Large intestine (tissue), 3 donors: Measurements from ENCODE around the gene TMEM238L. TPM values are rescaled to one million over a fixed set of nuclear protein-coding genes. Genes with fewer than 3 reads are reported as not detected.
A peak's percentile ranks its signal among the peaks of the same experiment; 100 is the strongest.

Experiments used
- DNase-seq, 2 donors: peaks; one replicate each; pipeline versions ENCODE4 v3.0.0 to v3.0.0-alpha.2; 2013
- H3K27ac ChIP-seq: one replicate; pipeline ENCODE4 v1.5.1; 2013; ENCODE audit warnings: low read length
- H3K27me3 ChIP-seq: 2 replicates; pipeline ENCODE4 v1.6.1; 2013; ENCODE audit warnings: low read length; ENCODE audit not compliant: control insufficient read depth, insufficient read depth
- H3K36me3 ChIP-seq: 2 replicates; pipeline ENCODE4 v1.6.1; 2013; ENCODE audit warnings: low read length; ENCODE audit not compliant: control insufficient read depth, insufficient read depth
- H3K4me1 ChIP-seq: one replicate; pipeline ENCODE4 v1.6.1; 2013; ENCODE audit warnings: low read length; ENCODE audit not compliant: control insufficient read depth, insufficient read depth
- H3K4me3 ChIP-seq: one replicate; pipeline ENCODE4 v1.5.1; 2013; ENCODE audit warnings: low read length
- H3K9me3 ChIP-seq: one replicate; pipeline ENCODE4 v1.6.1; 2013; ENCODE audit warnings: mild to moderate bottlenecking, low read depth, low read length, moderate library complexity; ENCODE audit not compliant: control insufficient read depth
- WGBS: methylation state at CpG from one replicate; pipeline ENCODE4 v1.1.5; 2013; ENCODE audit warnings: low lambda C conversion rate; ENCODE audit not compliant: insufficient coverage; 5-methylcytosine and 5-hydroxymethylcytosine counted together
- polyA plus RNA-seq: library from polyadenylated mRNA; unstranded; fragments of 120-200 nt; gene quantifications from one replicate; pipeline ENCODE4 v1.2.1, GENCODE V29; 2013

The TMEM238L gene
- polyA plus RNA-seq, 1 donor: 3.5 TPM

DNA sequence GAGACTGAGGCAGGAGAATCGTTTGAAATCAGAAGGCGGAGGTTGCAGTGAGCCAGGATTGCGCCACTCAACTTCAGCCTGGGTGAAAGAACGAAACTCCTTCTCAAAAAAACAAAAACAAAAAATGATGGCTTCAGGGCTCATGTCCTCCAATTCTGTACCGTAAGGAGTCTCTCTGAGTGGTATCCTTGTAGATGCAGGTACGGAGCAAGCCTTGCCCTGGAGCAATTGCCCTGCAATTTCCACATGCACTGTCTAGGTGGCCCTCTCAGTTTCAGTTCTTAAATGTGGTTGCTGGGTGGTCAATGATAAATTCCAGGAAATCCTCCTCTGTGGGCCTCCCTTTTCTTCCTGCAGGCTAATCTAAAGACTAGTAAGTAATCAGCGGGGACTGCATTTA, 10.6 kb downstream of the TMEM238L start:
- Histone ChIP-seq H3K9me3 (no peaks in the 10 kb centered on the region), H3K36me3 (peaks cover 8% of the 10 kb centered on the region), H3K27me3 (no peaks in the 10 kb centered on the region), H3K4me3 (no peak overlapping the region), H3K4me1 (peaks cover 55% of the 10 kb centered on the region), H3K27ac (peak overlapping the region; percentile 77)
- WGBS: 100% methylated on average over 2 of the region's 7 CpGs
- no peak for DNase-seq

- no CpG with 5 or more reads among the region's 8 CpGs for WGBS
- peaks cover 56% of the 10 kb centered on the region for H3K4me1 ChIP-seq
- H3K9me3 ChIP-seq: no peaks in the 10 kb centered on the region
- H3K27ac ChIP-seq: peak overlapping the region; percentile 63
- peak; percentile 65 to 78 for DNase-seq
- peaks cover 8% of the 10 kb centered on the region for H3K36me3 ChIP-seq
- H3K27me3 ChIP-seq: no peaks in the 10 kb centered on the region
- H3K4me3 ChIP-seq: no peak overlapping the region
Observed at GRCh38 chr17:10792151-10792550, 11.7 kb downstream of the TMEM238L start.

- Histone ChIP-seq H3K9me3 (no peaks in the 10 kb centered on the region), H3K4me1 (peaks cover 58% of the 10 kb centered on the region), H3K4me3 (no peak overlapping the region), H3K27me3 (no peaks in the 10 kb centered on the region), H3K36me3 (peaks cover 8% of the 10 kb centered on the region), H3K27ac (no peak overlapping the region)
- no CpG with 5 or more reads among the region's 9 CpGs for WGBS
- DNase-seq: peak in 1 of 2 donors; percentile 35
Observed at GRCh38 chr17:10790491-10791401, 13.2 kb downstream of the TMEM238L start.

DNA sequence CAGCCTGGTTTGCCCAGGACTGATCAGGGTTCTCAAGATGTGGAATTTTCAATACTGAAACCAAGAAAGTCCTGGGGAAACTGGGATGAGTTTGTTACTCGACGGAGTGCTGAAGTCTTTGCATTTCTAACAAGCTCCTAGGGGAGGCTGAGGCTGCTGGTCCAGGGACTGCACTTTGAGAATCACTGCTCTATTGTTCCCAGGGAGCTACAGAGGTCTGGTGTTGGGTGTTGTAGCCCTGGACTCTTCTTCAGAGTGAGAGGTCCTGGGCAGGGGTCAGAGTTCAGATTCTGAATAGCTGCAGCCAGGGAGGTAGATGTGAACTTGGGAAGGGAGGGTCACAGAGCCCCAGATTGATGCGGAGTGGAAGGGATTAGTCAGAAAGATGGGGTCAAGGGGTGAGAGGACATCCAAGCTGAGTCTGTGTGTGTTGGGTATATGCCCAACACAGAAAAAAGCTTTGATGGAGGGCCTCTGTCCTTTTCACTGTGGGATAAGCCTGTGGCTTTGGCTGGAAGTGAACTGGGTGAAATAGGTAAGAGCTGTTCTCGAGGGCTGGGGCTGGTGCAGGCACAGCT, 14.1 kb downstream of the TMEM238L start:
- Histone ChIP-seq H3K36me3 (no peaks in the 10 kb centered on the region), H3K27me3 (no peaks in the 10 kb centered on the region), H3K27ac (peak overlapping the region; percentile 40), H3K9me3 (no peaks in the 10 kb centered on the region), H3K4me3 (no peak overlapping the region), H3K4me1 (peaks cover 65% of the 10 kb centered on the region)
- DNase-seq: peak in 1 of 2 donors; percentile 39
- 50% methylated on average over 2 of the region's 4 CpGs for WGBS

- H3K4me3 ChIP-seq: no peak overlapping the region
- no peaks in the 10 kb centered on the region for H3K9me3 ChIP-seq
- DNase-seq: peak in 1 of 2 donors; percentile 63
- H3K27ac ChIP-seq: peak overlapping the region; percentile 85
- H3K4me1 ChIP-seq: peaks cover 47% of the 10 kb centered on the region
- no CpG with 5 or more reads among the region's 5 CpGs for WGBS
- no peaks in the 10 kb centered on the region for H3K27me3 ChIP-seq
- no peaks in the 10 kb centered on the region for H3K36me3 ChIP-seq
Observed at GRCh38 chr17:10787306-10788045, 16.4 kb downstream of the TMEM238L start.

GRCh38 chr17:10785295-10785694, 18.6 kb downstream of the TMEM238L start:
- H3K27ac ChIP-seq: peak overlapping the region; percentile 85
- H3K4me1 ChIP-seq: peaks cover 39% of the 10 kb centered on the region
- H3K9me3 ChIP-seq: no peaks in the 10 kb centered on the region
- peak in 1 of 2 donors; percentile 55 for DNase-seq
- no CpG with 5 or more reads among the region's 2 CpGs for WGBS
- no peaks in the 10 kb centered on the region for H3K36me3 ChIP-seq
- no peaks in the 10 kb centered on the region for H3K27me3 ChIP-seq
- no peak overlapping the region for H3K4me3 ChIP-seq

DNA sequence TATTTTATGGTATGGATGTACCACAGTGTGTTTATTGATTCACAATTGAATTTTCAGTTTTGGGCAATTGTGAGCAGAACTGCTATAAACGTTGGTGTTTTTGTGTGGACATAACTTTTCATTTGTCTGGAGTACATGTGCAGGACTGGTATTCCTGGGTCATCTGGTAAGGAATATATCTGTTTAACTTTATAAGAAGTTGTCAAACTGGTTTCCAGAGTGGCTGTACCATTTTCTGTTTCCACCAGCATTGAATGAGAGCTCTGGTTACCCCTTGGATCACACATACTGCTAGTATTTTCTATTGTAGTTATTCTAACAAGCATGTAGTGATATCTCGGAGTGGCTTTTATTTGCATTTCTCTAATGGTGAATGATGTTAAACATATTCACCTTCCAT, 24.3 kb downstream of the TMEM238L start:
- peaks cover 7% of the 10 kb centered on the region for H3K9me3 ChIP-seq
- H3K4me1 ChIP-seq: peaks cover 16% of the 10 kb centered on the region
- H3K27ac ChIP-seq: no peak overlapping the region
- no peaks in the 10 kb centered on the region for H3K27me3 ChIP-seq
- no peak overlapping the region for H3K4me3 ChIP-seq
- H3K36me3 ChIP-seq: no peaks in the 10 kb centered on the region
- no peak for DNase-seq
- 100% methylated on average over 1 of the region's 2 CpGs for WGBS

DNA sequence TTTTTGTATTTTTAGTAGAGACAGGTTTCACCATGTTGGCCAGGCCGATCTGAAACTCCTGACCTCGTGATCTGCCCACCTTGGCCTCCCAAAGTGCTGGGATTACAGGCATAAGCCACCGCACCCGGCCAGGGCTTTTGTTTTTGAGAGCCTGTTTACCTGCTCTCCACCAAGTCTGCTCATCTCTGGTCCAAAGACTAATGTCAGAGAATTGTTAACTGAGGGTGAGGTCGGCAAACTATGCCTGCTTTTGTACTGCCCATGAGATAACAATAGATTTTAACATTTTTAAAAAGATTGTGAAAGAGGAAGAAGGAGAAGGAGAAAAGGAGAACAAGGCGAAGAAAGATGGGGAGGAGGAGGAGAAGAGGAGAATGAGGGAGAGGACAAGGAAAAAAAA, 26.0 kb downstream of the TMEM238L start:
- WGBS: 18% methylated on average over 2 of the region's 6 CpGs
- Histone ChIP-seq H3K36me3 (no peaks in the 10 kb centered on the region), H3K4me3 (no peak overlapping the region), H3K27me3 (no peaks in the 10 kb centered on the region), H3K9me3 (peaks cover 7% of the 10 kb centered on the region), H3K27ac (peak overlapping the region; percentile 80), H3K4me1 (peaks cover 16% of the 10 kb centered on the region)
- DNase-seq: peak in 1 of 2 donors; percentile 50

GRCh38 chr17:10777131-10777807, 26.6 kb downstream of the TMEM238L start:
- peaks cover 7% of the 10 kb centered on the region for H3K9me3 ChIP-seq
- WGBS: 70% methylated on average over 2 of the region's 11 CpGs
- H3K36me3 ChIP-seq: no peaks in the 10 kb centered on the region
- H3K4me3 ChIP-seq: no peak overlapping the region
- H3K27ac ChIP-seq: peak overlapping the region; percentile 80
- no peaks in the 10 kb centered on the region for H3K27me3 ChIP-seq
- DNase-seq: no peak
- peaks cover 16% of the 10 kb centered on the region for H3K4me1 ChIP-seq

DNA sequence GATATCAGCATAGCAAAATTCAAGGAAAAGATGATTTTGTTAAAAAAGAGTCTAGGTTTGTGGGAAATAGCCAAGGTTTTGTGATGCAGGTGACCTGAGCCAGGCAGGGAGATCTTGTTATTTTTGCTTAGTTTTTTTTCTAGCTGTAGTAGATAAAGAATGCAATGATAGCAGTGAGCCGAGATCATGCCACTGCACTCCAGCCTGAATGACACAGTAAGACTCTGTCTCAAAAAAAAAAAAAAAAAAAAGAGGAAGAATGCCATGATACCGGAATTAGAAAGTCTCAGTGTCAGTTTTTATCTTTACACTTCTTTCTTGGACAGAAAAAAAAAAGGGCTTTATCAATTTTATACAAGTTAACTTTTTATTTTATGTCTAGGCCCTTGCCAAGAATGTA, 27.5 kb downstream of the TMEM238L start:
- WGBS: no CpG with 5 or more reads among the region's 2 CpGs
- Histone ChIP-seq H3K4me1 (peaks cover 16% of the 10 kb centered on the region), H3K27me3 (no peaks in the 10 kb centered on the region), H3K27ac (peak overlapping the region; percentile 80), H3K9me3 (peaks cover 7% of the 10 kb centered on the region), H3K4me3 (no peak overlapping the region), H3K36me3 (no peaks in the 10 kb centered on the region)
- DNase-seq: no peak
